ENCODE measurements around the gene SECISBP2.

DNA sequence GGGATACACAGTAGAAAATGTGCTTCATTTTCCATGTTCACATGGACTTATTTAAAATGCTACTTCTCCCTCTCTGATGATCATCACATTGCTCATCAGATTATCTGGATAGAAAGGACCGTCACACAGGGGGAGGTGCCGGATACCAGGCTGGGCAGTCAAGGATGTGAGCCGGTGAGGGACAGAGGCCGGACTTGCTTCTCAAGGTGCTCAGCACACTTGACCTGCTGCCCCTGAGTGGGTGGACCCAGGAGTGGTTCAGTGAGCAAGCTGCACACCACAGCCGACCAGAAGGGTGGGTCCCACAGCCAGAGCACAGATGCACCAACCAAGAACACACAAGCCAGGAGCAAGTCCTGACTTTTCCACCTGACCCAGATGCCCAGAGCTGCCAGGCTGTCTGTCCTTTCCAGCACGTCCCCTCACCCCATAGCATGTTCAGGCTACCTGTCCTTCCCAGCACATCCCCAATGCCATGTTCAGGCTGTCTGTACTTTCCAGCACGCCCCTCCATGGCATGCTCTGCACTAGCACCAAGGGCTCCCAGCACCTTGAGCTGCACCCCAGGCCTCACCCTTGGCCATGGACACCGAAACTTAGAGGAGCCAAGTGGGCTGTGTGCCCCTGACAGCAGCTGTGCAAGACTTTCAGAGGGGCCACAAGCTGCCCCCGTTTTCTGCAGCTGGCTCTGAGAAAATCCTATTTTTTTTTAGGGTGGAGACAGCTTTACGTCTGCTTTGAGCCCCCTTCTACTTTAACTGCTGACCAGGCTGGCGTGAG, 77.8 kb downstream of the SECISBP2 start:
- TF ChIP-seq, protein P1, sequence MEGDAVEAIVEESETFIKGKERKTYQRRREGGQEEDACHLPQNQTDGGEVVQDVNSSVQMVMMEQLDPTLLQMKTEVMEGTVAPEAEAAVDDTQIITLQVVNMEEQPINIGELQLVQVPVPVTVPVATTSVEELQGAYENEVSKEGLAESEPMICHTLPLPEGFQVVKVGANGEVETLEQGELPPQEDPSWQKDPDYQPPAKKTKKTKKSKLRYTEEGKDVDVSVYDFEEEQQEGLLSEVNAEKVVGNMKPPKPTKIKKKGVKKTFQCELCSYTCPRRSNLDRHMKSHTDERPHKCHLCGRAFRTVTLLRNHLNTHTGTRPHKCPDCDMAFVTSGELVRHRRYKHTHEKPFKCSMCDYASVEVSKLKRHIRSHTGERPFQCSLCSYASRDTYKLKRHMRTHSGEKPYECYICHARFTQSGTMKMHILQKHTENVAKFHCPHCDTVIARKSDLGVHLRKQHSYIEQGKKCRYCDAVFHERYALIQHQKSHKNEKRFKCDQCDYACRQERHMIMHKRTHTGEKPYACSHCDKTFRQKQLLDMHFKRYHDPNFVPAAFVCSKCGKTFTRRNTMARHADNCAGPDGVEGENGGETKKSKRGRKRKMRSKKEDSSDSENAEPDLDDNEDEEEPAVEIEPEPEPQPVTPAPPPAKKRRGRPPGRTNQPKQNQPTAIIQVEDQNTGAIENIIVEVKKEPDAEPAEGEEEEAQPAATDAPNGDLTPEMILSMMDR (tag by site-specific recombination; IDR thresholded peaks at IDR 0.05) = no peak
- no peak for TF ChIP-seq ZNF138 (tag by site-specific recombination; IDR thresholded peaks at IDR 0.05; ENCODE audit: borderline replicate concordance)
- no peak for TF ChIP-seq ZSCAN4 (tag by site-specific recombination; IDR thresholded peaks at IDR 0.05)
- TF ChIP-seq ZNF121 (tag by site-specific recombination; IDR thresholded peaks at IDR 0.05) = no peak
- no peak for TF ChIP-seq ZNF580 (tag by site-specific recombination; IDR thresholded peaks at IDR 0.05)
